SK-N-SH (cell line): Measurements from ENCODE around the gene ARPC4. TPM values are rescaled to one million over a fixed set of nuclear protein-coding genes. Genes with fewer than 3 reads are reported as not detected.

Experiments
- polyA plus RNA-seq, 3 experiments: library from polyadenylated mRNA; depleted of rRNA; stranded (reverse); fragments of >200 nt; gene quantifications; 2 replicates each; pipeline ENCODE4 v1.2.3, GENCODE V29; 2012

Gene ARPC4
- polyA plus RNA-seq, 1 of the 3 experiments (the other 2 are of a cell fraction), result 233 TPM

Other genes with a start within 250 kb of the ARPC4 start
- gene LHFPL4, start 239.3 kb upstream of the ARPC4 start, polyA plus RNA-seq (2012; rRNA removed), result 0.39 and 0.91 TPM in 2 replicates
- 29.3 and 37.1 TPM in 2 replicates for gene MTMR14, start 143.6 kb upstream of the ARPC4 start, polyA plus RNA-seq (2012; rRNA removed)
- gene CPNE9, start 89.2 kb upstream of the ARPC4 start, polyA plus RNA-seq (2012; rRNA removed), result 0.03 and 0.06 TPM in 2 replicates
- gene BRPF1, start 61.3 kb upstream of the ARPC4 start, polyA plus RNA-seq (2012; rRNA removed), result 12.0 and 13.0 TPM in 2 replicates
- 26.8 and 30.9 TPM in 2 replicates for gene OGG1, start 43.1 kb upstream of the ARPC4 start, polyA plus RNA-seq (2012; rRNA removed)
- 44.9 and 47.1 TPM in 2 replicates for gene CAMK1, start 23.1 kb upstream of the ARPC4 start, polyA plus RNA-seq (2012; rRNA removed)
- 84.1 and 102 TPM in 2 replicates for gene TADA3, start 609 bp upstream of the ARPC4 start, polyA plus RNA-seq (2012; rRNA removed)
- gene TTLL3, start 17.2 kb downstream of the ARPC4 start, polyA plus RNA-seq (2012; rRNA removed), result 41.6 and 51.9 TPM in 2 replicates
- gene RPUSD3, start 50.9 kb downstream of the ARPC4 start, polyA plus RNA-seq (2012; rRNA removed), result 43.4 and 48.0 TPM in 2 replicates
- 0.11 TPM in 1 of 2 replicates, not detected in the other for gene CIDEC, start 87.2 kb downstream of the ARPC4 start, polyA plus RNA-seq (2012; rRNA removed)
- gene JAGN1, start 97.5 kb downstream of the ARPC4 start, polyA plus RNA-seq (2012; rRNA removed), result 40.9 and 41.6 TPM in 2 replicates
- 0.76 and 0.95 TPM in 2 replicates for gene IL17RE, start 109.8 kb downstream of the ARPC4 start, polyA plus RNA-seq (2012; rRNA removed)
- gene IL17RC, start 124.0 kb downstream of the ARPC4 start, polyA plus RNA-seq (2012; rRNA removed), result 17.3 and 17.9 TPM in 2 replicates
- gene CRELD1, start 140.8 kb downstream of the ARPC4 start, polyA plus RNA-seq (2012; rRNA removed), result 77.6 and 86.9 TPM in 2 replicates
- 3.9 and 5.5 TPM in 2 replicates for gene PRRT3, start 159.3 kb downstream of the ARPC4 start, polyA plus RNA-seq (2012; rRNA removed)
- gene EMC3, start 193.8 kb downstream of the ARPC4 start, polyA plus RNA-seq (2012; rRNA removed), result 113 and 123 TPM in 2 replicates
- gene FANCD2, start 233.4 kb downstream of the ARPC4 start, polyA plus RNA-seq (2012; rRNA removed), result 7.3 and 9.6 TPM in 2 replicates